ENCODE measurements around the gene SLX9. TPM values are rescaled to one million over a fixed set of nuclear protein-coding genes. Genes with fewer than 3 reads are reported as not detected.
A peak's percentile ranks its signal among the peaks of the same experiment; 100 is the strongest.

SLX9 gene
- total RNA-seq, 1 experiment from 2014 or later, result 74.3 TPM

GRCh38 chr21:44956356-44957046 lies 16.7 kb downstream of the SLX9 start:
- H3K9me3 ChIP-seq (ENCODE audit: control insufficient read depth, low read depth, low read length), result no peaks in the 10 kb centered on the region
- H2AK5ac ChIP-seq (ENCODE audit: insufficient read length, low read length), result no peak overlapping the region
- H3T11ph ChIP-seq (ENCODE audit: low read length), result no peak overlapping the region
- no peaks in the 10 kb centered on the region for H3K27me3 ChIP-seq (ENCODE audit: insufficient read depth, low read length)
- no peak overlapping the region for H3K27ac ChIP-seq (ENCODE audit: insufficient read length, low read depth, low read length)
- H3K56ac ChIP-seq (ENCODE audit: insufficient read length, low read depth, low read length), result no peak overlapping the region
- no peak overlapping the region for H4K8ac ChIP-seq (replicated peaks; ENCODE audit: insufficient read length, low read depth, low read length)
- H3K79me1 ChIP-seq (ENCODE audit: insufficient read depth, low read depth, low read length, poor library complexity, severe bottlenecking), result peaks cover 6% of the 10 kb centered on the region
- Mint-ChIP-seq H3K27me3 (ENCODE audit: low read depth) (no peaks in the 10 kb centered on the region), H3K4me3 (no peak overlapping the region), H3K36me3 (ENCODE audit: insufficient read depth in 1 of 3, low read depth in 3 of 3) (peaks cover 20 to 60% (median 49%) of the 10 kb centered on the region in 3 experiments; a peak in 6 of 7 replicates), H3K9me3 (no peaks in the 10 kb centered on the region), H3K27ac (peak overlapping the region in 2 of 3 experiments; percentile 8 to 34; a peak in 3 of 7 replicates), H3K4me1 (peaks cover 5 to 6% of the 10 kb centered on the region in 2 experiments)
- H4K91ac ChIP-seq (ENCODE audit: insufficient read length, low read depth, low read length), result no peak overlapping the region
- H3K79me2 ChIP-seq (ENCODE audit: insufficient read depth, low read length), result peaks cover 25% of the 10 kb centered on the region; the same call in 1 of the 2 replicates
- H2BK120ac ChIP-seq (ENCODE audit: low read depth, low read length, poor library complexity, severe bottlenecking), result no peak overlapping the region
- no peak overlapping the region for H2BK20ac ChIP-seq (ENCODE audit: low read depth, low read length, poor library complexity, severe bottlenecking)
- H4K5ac ChIP-seq (ENCODE audit: insufficient read length, low read depth, low read length), result no peak overlapping the region
- H2BK12ac ChIP-seq (ENCODE audit: insufficient read length, low read depth, low read length), result no peak overlapping the region
- H3K4me1 ChIP-seq (ENCODE audit: insufficient read depth, low read length), result no peaks in the 10 kb centered on the region
- H3K23me2 ChIP-seq (ENCODE audit: insufficient read length, low read depth, low read length, poor library complexity, severe bottlenecking), result no peaks in the 10 kb centered on the region
- no peak overlapping the region for H3K14ac ChIP-seq (ENCODE audit: insufficient read depth, low read length)
- DNase-seq, result no peak
- TF ChIP-seq CTCF (conservative IDR thresholded peaks at IDR 0.05), result no peak
- H2BK15ac ChIP-seq (ENCODE audit: low read depth, low read length), result no peak overlapping the region
- no peak overlapping the region for H2BK5ac ChIP-seq (ENCODE audit: insufficient read length, low read length)
- H4K20me1 ChIP-seq (ENCODE audit: control insufficient read depth, insufficient read depth, insufficient read length), result no peaks in the 10 kb centered on the region
- no peak overlapping the region for H2AFZ ChIP-seq (ENCODE audit: low read length)
- H3K4ac ChIP-seq (ENCODE audit: low read depth, low read length), result no peak overlapping the region
- no CpG with 5 or more reads among the region's 35 CpGs for WGBS (ENCODE audit: extremely low coverage, insufficient read length, low lambda C conversion rate)
- H3K4me2 ChIP-seq (ENCODE audit: insufficient read depth, insufficient read length, low read length), result no peak overlapping the region
- H3K18ac ChIP-seq (ENCODE audit: insufficient read length, low read depth, low read length), result no peak overlapping the region
- no peak overlapping the region for H3K23ac ChIP-seq (ENCODE audit: insufficient read length, low read depth, low read length)
- no peak overlapping the region for H3K9ac ChIP-seq (ENCODE audit: extremely low read depth, insufficient read length, low read length)
